GM20431 (cell line): Measurements from ENCODE around the gene ZNF766.
"Not testable (repeated sequence)": the region's sequence is repeated elsewhere in the genome, so short reads cannot be mapped to it uniquely, and the experiment has no call there.

Experiments
- in situ Hi-C: fragments of 300-500 bp; cut with MseI, MboI; formaldehyde crosslinking; loops from one replicate; pipeline ENCODE4 v1.15.0; 2020; ENCODE audit warnings: low sequenced_read_pairs; ENCODE audit not compliant: unreplicated experiment

Gene ZNF766

DNA sequence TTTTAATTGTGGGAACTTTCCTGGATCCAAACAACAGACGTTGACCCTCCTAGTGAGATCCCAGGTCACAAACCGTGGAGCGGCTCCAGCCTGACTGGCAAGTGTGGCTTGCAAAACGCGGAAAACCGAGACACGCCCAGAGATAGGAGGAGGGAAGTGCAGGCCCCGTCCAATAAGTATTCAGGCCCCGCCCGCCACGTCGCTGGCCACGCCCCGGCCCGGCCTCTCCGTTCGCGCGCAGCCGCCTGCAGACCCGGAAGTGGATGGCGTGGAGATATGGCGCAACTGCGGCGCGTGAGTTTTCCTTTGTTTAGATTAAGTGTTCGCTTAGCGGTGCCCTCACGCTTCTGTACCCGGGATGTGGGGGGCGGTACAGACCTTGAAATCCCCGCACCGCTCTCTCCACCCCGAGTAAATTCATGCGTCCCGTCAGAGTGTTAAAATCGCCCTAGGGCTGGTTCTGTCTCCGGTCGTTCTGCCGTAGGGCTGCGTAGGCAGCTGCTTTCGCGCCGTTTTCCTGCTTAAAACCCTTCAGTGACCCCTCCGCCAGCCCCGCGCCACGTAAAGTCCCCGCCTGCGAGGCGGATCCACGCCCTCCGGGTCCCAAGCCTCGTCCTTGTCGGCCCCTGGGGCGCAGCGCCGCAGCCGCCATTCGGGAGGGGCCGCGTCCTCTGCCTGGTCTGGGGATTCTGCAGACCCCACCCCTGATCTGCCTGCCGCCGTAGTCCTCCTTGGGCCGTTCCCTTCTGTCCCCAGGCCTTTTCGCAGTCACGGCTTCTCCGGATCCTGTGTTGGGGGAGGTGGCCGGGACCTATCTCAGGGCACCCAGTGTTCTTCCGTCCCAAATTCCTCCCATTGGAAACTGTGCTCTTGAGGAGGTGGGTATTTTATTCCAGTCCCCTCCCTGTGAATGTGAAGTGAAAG is at the start of gene ZNF766:
TSS of gene ZNF766 (plus strand) at position 250 of the 924 bp plus-strand sequence. CDS start at position 277, 27 bp downstream.
- in situ Hi-C loops = no loop called here

DNA sequence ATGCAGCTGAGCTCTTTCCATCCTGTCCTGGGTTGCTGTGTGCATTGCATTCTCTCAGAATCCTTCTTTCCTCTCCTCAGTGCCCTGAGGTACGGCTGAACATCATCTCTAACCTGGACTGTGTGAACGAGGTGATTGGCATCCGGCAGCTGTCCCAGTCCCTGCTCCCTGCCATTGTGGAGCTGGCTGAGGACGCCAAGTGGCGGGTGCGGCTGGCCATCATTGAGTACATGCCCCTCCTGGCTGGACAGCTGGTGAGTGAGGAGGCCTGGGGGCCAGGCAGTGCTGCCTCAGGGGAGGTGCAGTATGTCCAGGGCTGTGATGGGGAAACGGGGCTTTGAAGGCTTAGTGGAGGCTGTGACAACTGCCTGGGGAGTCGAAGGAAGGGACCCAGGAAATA is 49.8 kb upstream of the ZNF766 start:
- in situ Hi-C loops = no loop called here

DNA sequence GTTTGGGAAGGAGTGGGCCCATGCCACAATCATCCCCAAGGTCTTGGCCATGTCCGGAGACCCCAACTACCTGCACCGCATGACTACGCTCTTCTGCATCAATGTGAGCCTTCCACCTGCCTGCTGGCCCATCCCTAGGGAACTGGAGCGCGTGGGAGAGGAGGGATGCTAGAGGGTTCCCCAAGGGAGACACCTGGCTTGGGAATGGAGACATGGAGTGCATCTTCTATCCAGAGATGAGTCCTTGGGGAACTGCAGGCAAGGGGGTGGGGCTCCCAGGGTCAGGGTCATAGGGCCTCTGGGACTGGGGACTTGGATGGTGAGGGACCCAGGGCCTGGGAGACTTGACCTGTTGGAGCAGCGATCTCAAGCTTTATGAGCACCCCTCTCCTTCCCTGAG is 48.4 kb upstream of the ZNF766 start:
- in situ Hi-C loops = no loop called here

DNA sequence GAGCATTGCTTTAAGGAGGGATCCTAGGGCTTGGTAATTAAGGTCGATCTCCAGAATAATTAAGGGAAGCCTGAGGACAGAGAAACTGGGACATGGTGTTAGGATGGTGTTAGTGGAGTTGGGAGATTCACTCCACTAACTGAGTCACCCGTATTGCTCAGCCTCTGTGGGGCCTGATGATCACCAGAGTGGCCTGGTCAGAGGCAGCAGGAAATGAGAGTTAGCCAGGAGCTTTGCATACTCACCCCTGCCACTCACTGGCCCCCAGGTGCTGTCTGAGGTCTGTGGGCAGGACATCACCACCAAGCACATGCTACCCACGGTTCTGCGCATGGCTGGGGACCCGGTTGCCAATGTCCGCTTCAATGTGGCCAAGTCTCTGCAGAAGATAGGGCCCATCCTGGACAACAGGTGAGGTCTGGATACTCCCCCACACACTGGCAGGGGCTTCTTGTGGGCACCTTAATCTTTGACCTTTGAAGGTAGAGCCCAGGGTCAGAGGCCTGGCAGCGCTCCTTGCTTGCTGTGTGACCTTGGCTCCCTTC is 47.5 kb upstream of the ZNF766 start:
- in situ Hi-C loops = no loop called here

DNA sequence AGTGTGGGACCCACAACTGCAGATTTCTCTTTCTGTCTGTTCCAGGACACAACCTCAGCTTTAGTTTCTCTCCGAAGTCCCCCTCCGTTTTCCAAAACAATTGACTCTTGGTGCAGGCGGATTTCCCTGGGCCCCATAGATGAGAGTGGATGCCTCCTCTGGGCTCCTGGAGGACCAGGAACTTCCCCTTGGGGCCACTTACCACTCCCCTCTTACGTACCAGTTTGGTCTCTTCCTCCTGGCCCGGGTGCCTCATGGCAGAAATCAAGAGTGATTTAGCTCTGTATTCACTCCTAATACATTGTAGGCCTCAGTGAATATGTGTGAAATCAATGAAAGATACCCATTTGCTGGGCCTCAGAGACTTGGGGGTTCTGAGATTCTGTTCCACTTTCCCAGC is 45.2 kb upstream of the ZNF766 start:
- in situ Hi-C loops = no loop called here

DNA sequence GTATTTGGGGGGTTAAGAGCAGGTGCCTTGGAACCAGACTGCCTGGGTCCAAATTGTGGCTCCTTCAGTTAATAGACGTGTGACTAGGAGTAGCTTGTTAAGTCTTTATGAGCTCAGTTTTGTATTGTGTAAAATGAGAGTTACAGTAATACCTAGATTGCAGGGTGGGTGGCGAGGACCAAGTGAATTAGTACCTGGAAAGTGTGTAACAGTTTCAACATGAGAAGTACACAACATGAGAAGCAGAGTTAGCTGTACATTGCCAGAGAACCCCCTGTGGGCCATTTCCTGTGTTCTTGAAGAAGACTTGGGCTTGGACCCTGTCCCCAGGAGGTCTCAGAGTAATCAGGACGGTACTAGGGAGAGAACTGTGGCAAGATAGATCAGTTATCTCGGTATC is 42.7 kb upstream of the ZNF766 start:
- in situ Hi-C loops = no loop called here

DNA sequence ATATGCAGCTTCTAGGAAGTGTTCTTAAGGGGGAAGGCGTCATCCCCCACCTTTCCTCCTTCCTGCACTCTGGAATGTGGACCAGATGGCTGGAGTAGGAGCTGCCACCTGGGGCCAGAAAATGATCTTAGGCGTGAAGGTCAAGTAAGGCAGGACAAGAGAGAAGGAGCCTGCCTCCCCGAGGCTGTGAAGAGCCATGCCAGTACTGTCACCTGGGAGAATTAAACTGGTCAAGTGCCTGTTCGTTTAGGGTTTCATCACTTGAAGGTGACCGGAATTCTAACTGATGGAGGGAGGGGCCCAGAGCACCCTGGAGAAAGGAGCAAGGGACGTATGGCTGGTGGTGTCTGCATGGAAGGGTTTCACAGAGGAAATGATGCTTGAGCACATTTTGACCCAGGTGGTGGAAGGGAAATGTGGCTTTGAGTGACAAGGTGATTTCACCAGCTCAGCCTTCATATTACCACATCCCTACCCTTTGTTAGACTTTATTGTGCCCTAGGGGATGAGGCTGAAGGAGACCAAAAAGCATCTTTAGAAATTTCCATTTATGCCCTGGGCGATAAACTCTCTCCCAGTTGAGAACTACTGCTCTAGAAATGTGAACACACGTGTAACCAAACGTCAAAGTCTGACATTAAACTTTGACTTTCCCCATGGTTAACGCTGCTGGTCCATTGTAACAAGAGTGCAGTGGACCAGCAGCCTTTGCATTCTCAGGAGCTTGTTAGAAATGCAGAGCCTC is 42.0 kb upstream of the ZNF766 start:
- in situ Hi-C loops = no loop called here

DNA sequence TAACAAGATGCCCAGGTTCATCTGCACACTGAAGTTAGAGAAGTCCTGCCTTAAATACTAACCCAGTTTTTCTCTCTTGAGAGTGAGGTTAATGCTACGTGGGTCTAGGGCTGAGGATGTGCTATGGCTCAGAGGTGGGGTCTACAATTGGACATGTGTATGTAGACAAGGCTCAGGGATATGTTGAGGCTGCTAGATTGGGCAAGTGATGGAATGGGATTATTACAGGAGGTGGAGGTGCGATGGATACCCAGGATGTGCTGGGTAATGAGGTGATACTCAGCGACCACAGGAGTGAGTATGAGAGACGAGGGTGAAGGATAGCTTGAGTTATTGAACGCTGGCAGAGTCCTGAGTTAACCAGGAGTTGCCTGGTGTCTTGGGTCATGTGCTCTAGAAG is 41.4 kb upstream of the ZNF766 start:
- in situ Hi-C loops = no loop called here

DNA sequence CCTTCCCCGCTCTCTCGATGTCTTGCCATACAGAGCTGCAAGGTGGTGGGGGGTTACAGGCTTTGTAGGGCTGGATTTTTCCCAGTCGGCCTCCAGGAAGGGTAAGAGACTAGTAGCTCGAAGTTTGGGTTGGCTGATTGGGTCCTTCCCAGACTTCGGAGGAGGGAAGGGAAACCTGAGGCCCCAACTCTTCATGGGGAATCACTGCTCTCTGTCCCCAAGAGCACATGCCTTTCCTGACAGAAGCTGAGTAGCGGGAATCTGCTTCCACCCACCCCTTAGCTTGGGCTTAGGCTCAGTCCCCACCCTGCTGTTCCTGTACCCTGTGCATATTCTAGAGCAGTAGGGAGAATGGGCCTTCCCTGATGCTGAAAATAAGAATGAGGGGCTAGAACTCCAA is 39.9 kb upstream of the ZNF766 start:
- in situ Hi-C loops = no loop called here

DNA sequence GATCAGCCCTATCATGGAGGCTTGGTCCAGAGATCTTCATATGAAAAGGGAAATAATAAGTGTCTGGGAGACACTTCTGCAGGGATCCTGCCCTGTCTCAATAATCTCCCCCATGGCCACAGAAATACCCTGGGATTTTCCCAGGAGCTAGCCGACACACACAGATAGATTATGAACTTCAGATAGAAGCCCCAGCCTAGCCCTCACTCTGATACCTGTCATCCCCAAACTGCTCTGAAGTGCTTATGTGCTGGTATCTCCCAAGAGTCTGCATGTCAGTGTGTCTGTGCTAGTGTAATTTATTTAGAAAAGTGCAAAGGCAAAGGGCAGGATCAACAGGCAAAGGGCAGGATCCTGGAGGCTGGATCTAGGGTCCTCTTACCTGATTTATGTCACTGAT is 38.7 kb upstream of the ZNF766 start:
- in situ Hi-C loops = no loop called here

DNA sequence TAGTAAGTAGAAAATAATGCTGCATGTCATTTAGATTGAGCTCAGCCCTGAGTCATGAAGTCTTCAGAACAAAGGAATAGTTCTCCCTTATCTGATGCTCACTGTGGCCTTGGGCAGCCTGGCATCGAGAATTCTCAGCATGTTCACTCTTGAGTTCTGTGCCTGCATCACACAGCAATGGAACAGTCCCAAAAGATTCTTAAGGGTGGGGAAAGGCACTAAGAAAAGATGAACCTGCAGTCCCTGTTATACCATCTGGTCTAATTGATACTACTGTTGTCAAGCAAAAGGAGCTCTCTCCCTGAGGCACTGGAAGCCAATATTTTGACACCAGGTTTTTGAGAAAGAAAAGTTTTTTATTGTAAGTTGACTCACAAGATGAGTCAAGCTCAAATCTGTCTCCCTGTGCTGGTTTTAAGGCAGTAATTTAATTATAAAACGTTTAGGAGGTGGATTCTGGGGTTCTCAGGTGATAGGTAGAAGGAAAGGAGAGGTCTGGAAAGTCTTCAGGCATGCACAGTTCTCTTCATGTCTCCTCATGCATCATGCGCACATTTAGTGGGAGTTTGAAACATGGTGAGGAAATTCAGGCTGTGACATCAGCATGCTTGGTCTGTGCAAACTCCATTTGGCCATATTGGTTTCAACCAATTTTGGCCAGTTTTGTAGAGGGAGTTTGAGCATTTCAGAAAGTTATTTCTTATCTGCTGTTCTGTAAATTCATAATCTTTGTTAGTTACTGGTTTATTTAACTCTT is 38.1 kb upstream of the ZNF766 start:
- in situ Hi-C loops = no loop called here

DNA sequence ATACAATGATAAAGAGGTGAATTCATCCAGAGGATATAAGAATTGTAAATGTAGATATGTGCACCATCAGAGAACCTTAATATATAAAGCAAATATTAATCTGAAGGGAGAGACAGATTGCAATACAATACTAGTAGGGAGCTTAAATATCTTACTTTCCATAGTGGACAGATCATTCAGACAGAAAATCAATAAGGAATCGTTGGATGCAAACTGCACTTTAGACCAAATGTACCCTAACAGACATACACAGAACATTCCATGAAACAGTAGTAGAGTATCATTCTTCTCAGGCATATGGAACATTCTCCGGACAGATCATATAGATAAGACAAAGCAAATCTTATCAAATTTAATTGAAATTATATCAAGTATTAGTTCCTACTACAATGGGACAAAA is 35.0 kb upstream of the ZNF766 start:
- in situ Hi-C loops = no loop called here

DNA sequence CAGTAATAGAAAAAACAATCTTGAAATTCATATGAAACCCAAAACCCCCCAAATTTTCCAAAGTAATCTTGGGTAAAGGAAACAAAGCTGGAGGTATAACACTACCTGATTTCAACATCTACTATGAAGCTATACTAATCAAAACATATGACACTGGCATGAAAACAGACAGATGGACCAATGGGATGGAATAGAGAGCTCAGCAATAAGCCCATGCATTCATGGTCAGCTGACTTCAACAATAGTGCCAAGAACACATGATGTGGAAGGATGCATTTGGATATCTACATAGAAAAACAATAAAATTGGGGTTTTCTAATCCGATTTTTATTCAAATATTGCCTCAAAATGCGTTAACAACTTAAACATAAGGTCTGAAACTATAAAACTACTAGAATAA is 32.2 kb upstream of the ZNF766 start:
- in situ Hi-C loops = no loop called here

DNA sequence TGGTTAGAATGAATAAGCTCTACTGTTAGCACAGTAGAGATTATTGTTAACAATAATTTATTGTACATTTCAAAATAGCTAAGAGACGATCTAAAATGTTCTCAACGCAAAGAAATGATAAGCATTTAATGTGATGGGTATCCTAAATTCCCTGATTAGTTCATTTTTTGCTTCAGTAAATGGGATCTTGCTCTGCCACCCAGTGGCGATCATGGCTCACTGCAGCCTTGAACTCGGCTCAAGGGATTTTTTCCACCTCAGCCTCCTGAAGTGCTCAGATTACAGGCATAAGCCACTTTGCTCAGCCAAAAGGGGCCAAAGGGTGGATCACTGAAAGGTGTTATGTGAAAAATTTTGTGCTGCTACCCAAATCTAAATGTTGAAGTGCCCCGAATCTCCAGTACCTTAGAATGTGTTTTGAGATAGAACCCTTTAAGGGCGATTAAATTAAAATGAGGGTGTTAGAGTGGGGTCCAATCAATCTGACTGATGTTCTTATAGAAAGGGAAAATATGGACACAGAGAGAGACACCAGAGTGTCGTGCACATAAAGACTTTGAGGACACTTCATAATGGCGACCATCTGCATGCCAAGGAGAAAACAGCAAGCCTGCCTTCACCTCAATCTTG is 31.5 kb upstream of the ZNF766 start:
- in situ Hi-C loops = no loop called here

DNA sequence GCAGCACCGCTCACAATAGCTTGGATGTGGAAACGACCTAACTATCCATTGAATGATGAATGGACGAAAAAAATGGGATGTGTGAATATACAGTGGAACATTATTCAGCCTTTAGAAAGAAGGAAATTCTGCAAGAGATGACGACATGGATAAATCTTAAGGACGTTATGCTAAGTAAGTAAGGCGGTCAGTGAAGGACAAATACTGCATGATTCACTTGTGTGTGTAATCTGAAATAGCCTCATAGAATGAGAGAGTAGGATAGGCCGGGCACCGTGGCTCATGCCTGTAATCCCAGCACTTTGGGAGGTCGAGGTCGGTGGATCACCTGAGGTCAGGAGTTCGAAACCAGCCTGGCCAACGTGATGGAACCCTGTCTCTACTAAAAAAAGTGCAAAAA is 25.4 kb upstream of the ZNF766 start:
- in situ Hi-C loops = no loop called here

DNA sequence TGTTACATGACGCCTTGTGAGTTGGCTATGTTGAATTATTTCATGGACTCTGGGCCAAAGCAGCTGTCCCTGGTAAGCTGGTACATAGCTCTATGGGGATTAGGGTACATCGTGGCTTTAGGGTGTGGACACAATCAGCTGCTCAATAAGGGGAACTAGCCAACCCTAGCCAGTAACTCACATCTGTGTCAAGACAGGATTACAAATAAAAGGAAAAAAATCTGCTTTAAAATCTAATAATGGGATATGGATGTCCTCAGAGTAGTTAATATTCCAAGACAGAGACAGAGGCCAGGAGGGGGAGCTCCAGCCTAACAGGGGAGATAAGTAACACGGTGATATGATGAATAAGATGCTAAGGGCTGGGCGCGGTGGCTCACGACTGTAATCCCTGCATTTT is 21.1 kb upstream of the ZNF766 start:
- in situ Hi-C loops = no loop called here

DNA sequence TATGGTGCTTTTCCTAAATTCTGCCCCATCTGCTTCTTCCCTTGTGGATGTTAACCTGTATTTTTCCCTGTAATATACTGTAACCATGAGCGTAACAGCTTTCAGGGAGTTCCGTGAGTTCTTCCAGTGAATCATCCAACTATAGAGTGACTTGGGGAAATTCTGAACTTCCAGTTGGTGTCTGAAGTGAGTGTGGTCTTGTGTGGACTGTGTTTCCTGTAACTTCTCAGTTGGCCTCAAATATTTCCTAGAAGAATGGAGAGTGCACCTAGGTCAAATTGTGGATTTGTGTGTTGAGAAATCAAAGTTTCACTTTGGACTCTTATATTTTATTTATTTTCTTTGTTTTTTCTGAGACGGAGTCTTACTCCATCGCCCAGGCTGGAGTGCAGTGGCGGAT is 11.0 kb upstream of the ZNF766 start:
- in situ Hi-C loops = no loop called here

DNA sequence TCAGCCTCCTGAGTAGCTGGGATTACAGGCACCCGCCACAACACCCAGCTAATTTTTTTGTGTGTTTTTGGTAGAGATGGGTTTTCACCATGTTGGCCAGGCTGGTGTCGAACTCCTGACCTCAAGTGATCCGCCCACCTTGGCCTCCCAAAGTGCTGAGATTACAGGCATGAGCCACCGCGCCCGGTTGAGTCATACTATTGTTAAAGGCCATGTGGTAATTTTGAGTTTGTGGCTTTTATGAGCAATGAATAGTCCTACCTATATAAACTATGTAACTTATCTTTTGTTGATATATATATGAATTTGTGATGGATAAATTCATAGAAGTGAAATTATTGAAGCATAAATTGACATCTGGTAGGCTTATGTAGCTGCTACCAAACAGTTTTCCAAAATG is 3.8 kb upstream of the ZNF766 start:
- in situ Hi-C loops = not testable (repeated sequence)

DNA sequence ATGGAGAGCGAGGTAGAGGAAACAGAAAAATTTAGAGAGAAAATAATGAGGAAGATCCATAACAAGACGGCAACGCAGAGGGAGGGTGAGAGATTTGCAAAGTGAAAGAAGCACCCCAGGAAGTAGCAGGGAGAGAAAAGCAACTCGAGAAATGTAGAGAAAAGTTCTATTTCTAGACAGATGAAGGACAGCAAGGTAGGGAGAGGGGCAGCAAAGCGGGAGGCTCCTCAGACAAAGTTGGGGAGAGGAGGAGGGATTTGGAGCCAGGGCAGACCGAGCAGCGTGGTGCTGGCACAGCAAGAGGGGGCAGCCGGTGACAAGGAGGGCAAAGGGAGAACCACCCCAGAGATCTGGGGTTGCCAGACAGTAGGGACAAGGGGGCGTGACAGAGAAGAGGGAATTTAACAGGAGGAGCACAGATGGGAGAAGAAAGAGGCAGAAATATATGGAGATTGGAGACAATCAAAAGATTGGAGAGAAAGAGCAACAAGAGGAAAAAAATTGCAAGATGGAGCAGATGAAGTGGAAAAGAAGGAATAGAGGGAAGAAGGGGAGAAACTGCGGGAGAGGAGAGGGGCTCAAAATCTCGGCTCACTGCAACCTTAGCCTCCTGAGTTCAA is 989 bp downstream of the ZNF766 start:
- in situ Hi-C loops = no loop called here

DNA sequence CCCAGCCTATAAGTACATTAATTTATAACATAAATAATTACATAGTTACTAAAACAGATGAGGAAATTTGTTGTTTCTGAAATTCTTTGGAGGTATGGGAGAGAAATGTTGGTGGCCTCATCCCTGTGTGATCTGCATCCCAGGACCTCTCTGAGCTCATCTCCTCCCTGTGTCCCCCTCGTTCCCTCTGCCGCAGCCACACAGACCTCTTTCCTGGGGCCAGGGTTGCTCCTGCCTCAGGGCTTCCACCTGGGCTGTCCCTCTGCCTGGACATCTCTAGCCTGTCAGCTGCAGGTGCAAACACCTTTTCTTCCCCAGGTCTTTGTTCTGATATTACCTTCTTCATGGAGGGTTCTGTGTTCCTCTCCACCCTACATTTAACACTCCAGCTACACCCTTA is 3.9 kb downstream of the ZNF766 start:
- in situ Hi-C loops = no loop called here
